Activated CD8-positive, alpha-beta T cell treated with anti-CD3 and anti-CD28 coated beads for 36 hours (primary cell): ENCODE data around the gene FCHSD1. TPM values are rescaled to one million over a fixed set of nuclear protein-coding genes. Genes with fewer than 3 reads are reported as not detected.

Experiments used
- ATAC-seq: fragments of 200-7000 bp; cut with Tn5 transposase; one replicate; pipeline ENCODE4 v1.10.0; 2021; ENCODE audit warnings: mild to moderate bottlenecking, moderate library complexity
- CTCF ChIA-PET: fragments of 350-600 bp; sonication (Branson Sonifier 250); formaldehyde crosslinking; loops from one replicate; lab custom pipeline; 2021; ENCODE audit warnings: antibody characterized with exemption; lab: Charles Lee
- POLR2A ChIA-PET: fragments of 350-600 bp; sonication (Branson Sonifier 250); formaldehyde crosslinking; loops from one replicate; lab custom pipeline; 2021; ENCODE audit warnings: antibody characterized with exemption; lab: Charles Lee
- DNase-seq: peaks from one replicate; pipeline ENCODE4 v3.0.0-alpha.2; 2020
- H3K27ac Mint-ChIP-seq: one replicate; pipeline ENCODE4 v1.8.0; 2021; ENCODE audit warnings: mild to moderate bottlenecking, mixed read lengths
- H3K27me3 Mint-ChIP-seq: one replicate; pipeline ENCODE4 v1.8.0; 2021; ENCODE audit warnings: mixed read lengths
- H3K36me3 Mint-ChIP-seq: one replicate; pipeline ENCODE4 v1.8.0; 2021; ENCODE audit warnings: low read depth, mixed read lengths
- H3K4me1 Mint-ChIP-seq: one replicate; pipeline ENCODE4 v1.8.0; 2021; ENCODE audit warnings: low read depth, mixed read lengths
- H3K4me3 Mint-ChIP-seq: one replicate; pipeline ENCODE4 v1.8.0; 2021; ENCODE audit warnings: mild to moderate bottlenecking, moderate library complexity, mixed read lengths
- H3K9me3 Mint-ChIP-seq: one replicate; pipeline ENCODE4 v1.8.0; 2021; ENCODE audit warnings: mixed read lengths
- CTCF ChIP-seq: fragments of 200-600 bp; IDR thresholded peaks from one replicate; pipeline ENCODE4 v1.8.0; 2022; ENCODE audit warnings: antibody characterized with exemption, mild to moderate bottlenecking
- intact Hi-C: fragments of 100-400 bp; cut with micrococcal nuclease; formaldehyde crosslinking; loops from one replicate; pipeline ENCODE4 v1.10.0; 2022
- total RNA-seq, 2 experiments: library from RNA; stranded (reverse); gene quantifications; one replicate each; pipeline ENCODE4 v1.2.3, GENCODE V29; 2021

Gene FCHSD1
- total RNA-seq, 2 experiments from 2014 or later = 30.1 to 31.8 TPM

- Mint-ChIP-seq H3K9me3 (no peaks in the 10 kb centered on the region), H3K27ac (no peak overlapping the region), H3K4me3 (no peak overlapping the region), H3K27me3 (no peaks in the 10 kb centered on the region), H3K4me1 (peaks cover 15% of the 10 kb centered on the region), H3K36me3 (no peaks in the 10 kb centered on the region)
- intact Hi-C loops = no loop called here
- DNase-seq (peak; percentile 31), ATAC-seq (no peak)
- ChIA-PET CTCF (interaction anchor here (1.2 to 2.7 kb wide), 5 partner anchors 12 to 291 kb away, joined by 3 to 15 read pairs (median 3); no protein-coding TSS in a partner anchor), POLR2A (no interaction called here)
- peak; percentile 11 for TF ChIP-seq CTCF
Measured at GRCh38 chr5:141677415-141677814, 26.2 kb upstream of the FCHSD1 start.

GRCh38 chr5:141675672-141676071, 24.5 kb upstream of the FCHSD1 start:
- H3K4me1 Mint-ChIP-seq = peaks cover 2% of the 10 kb centered on the region
- DNase-seq = no peak
- no peaks in the 10 kb centered on the region for H3K36me3 Mint-ChIP-seq
- H3K4me3 Mint-ChIP-seq = no peak overlapping the region
- POLR2A ChIA-PET = interaction anchor here (1.1 kb wide), 1 partner anchor 16 kb away, joined by 3 read pairs; no protein-coding TSS in a partner anchor
- intact Hi-C loops = no loop called here
- CTCF ChIA-PET = interaction anchor here (1.2 to 2.7 kb wide), 3 partner anchors 10 to 16 kb away, joined by 4 to 15 read pairs (median 5); no protein-coding TSS in a partner anchor
- no peak overlapping the region for H3K27ac Mint-ChIP-seq
- TF ChIP-seq CTCF = no peak
- no peaks in the 10 kb centered on the region for H3K27me3 Mint-ChIP-seq
- no peak for ATAC-seq
- H3K9me3 Mint-ChIP-seq = no peaks in the 10 kb centered on the region

- no peak overlapping the region for H3K4me3 Mint-ChIP-seq
- DNase-seq = no peak
- H3K9me3 Mint-ChIP-seq = no peaks in the 10 kb centered on the region
- no peak overlapping the region for H3K27ac Mint-ChIP-seq
- CTCF ChIA-PET = no interaction called here
- intact Hi-C loops = no loop called here
- no peaks in the 10 kb centered on the region for H3K27me3 Mint-ChIP-seq
- no peak for TF ChIP-seq CTCF
- POLR2A ChIA-PET = no interaction called here
- peaks cover 2% of the 10 kb centered on the region for H3K4me1 Mint-ChIP-seq
- H3K36me3 Mint-ChIP-seq = no peaks in the 10 kb centered on the region
- no peak for ATAC-seq
Measured at GRCh38 chr5:141674747-141675146, 23.5 kb upstream of the FCHSD1 start.

- TF ChIP-seq CTCF = no peak
- intact Hi-C loops = no loop called here
- CTCF ChIA-PET = interaction anchor here (1.0 to 1.9 kb wide), 3 partner anchors 19 to 288 kb away, joined by 3 to 9 read pairs (median 4); no protein-coding TSS in a partner anchor
- ATAC-seq = peak; percentile 63
- Mint-ChIP-seq H3K4me3 (no peak overlapping the region), H3K36me3 (no peaks in the 10 kb centered on the region), H3K4me1 (peaks cover 2% of the 10 kb centered on the region), H3K27me3 (no peaks in the 10 kb centered on the region), H3K9me3 (no peaks in the 10 kb centered on the region), H3K27ac (no peak overlapping the region)
- POLR2A ChIA-PET = no interaction called here
- peak; percentile 24 for DNase-seq
Measured at GRCh38 chr5:141672841-141673813, 21.9 kb upstream of the FCHSD1 start.
